Ecto neural progenitor cell (in vitro differentiated cells): ENCODE measurements around the gene PDE7B.

Source experiments
- DNase-seq: peaks from one replicate; pipeline ENCODE4 v3.0.0-alpha.2; 2018; ENCODE audit warnings: low spot score

The PDE7B gene

GRCh38 chr6:136244061-136244616 lies 392.6 kb downstream of the PDE7B start:
- no peak for DNase-seq
